Measurements from ENCODE around the gene SIM2.

GRCh38 chr21:36750576-36750959, 51.7 kb downstream of the SIM2 start:
- TF ChIP-seq, protein P1, sequence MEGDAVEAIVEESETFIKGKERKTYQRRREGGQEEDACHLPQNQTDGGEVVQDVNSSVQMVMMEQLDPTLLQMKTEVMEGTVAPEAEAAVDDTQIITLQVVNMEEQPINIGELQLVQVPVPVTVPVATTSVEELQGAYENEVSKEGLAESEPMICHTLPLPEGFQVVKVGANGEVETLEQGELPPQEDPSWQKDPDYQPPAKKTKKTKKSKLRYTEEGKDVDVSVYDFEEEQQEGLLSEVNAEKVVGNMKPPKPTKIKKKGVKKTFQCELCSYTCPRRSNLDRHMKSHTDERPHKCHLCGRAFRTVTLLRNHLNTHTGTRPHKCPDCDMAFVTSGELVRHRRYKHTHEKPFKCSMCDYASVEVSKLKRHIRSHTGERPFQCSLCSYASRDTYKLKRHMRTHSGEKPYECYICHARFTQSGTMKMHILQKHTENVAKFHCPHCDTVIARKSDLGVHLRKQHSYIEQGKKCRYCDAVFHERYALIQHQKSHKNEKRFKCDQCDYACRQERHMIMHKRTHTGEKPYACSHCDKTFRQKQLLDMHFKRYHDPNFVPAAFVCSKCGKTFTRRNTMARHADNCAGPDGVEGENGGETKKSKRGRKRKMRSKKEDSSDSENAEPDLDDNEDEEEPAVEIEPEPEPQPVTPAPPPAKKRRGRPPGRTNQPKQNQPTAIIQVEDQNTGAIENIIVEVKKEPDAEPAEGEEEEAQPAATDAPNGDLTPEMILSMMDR (conservative IDR thresholded peaks at IDR 0.05 in 1 of 2, IDR thresholded peaks at IDR 0.05 in 1 of 2; ENCODE audit: extremely low read depth in 1 of 2, insufficient read depth in 1 of 2, low read depth in 1 of 2, low read length in 2 of 2) = no peak
- TF ChIP-seq EZH2 (IDR thresholded peaks at IDR 0.05; ENCODE audit: borderline replicate concordance, low read length) = no peak
